Right renal cortex interstitium (tissue), 3 donors: Measurements from ENCODE around the gene VAC14. TPM values are rescaled to one million over a fixed set of nuclear protein-coding genes. Genes with fewer than 3 reads are reported as not detected.
"Not testable (repeated sequence)": the region's sequence is repeated elsewhere in the genome, so short reads cannot be mapped to it uniquely, and the experiment has no call there.

Experiments
- DNase-seq, 3 donors: peaks; one replicate each; pipeline ENCODE4 v3.0.0-alpha.2; 2013; ENCODE audit warnings: low read depth in 3 of 3, low spot score in 2 of 3
- polyA plus RNA-seq, 3 donors: library from polyadenylated mRNA; unstranded; fragments of 120-200 nt; gene quantifications; one replicate each; pipeline ENCODE4 v1.2.1, GENCODE V29; 2013; ENCODE audit not compliant: insufficient read length in 3 of 3

The VAC14 gene
- polyA plus RNA-seq, 3 donors, result 36.1 to 40.2 (median 38.2) TPM

DNA sequence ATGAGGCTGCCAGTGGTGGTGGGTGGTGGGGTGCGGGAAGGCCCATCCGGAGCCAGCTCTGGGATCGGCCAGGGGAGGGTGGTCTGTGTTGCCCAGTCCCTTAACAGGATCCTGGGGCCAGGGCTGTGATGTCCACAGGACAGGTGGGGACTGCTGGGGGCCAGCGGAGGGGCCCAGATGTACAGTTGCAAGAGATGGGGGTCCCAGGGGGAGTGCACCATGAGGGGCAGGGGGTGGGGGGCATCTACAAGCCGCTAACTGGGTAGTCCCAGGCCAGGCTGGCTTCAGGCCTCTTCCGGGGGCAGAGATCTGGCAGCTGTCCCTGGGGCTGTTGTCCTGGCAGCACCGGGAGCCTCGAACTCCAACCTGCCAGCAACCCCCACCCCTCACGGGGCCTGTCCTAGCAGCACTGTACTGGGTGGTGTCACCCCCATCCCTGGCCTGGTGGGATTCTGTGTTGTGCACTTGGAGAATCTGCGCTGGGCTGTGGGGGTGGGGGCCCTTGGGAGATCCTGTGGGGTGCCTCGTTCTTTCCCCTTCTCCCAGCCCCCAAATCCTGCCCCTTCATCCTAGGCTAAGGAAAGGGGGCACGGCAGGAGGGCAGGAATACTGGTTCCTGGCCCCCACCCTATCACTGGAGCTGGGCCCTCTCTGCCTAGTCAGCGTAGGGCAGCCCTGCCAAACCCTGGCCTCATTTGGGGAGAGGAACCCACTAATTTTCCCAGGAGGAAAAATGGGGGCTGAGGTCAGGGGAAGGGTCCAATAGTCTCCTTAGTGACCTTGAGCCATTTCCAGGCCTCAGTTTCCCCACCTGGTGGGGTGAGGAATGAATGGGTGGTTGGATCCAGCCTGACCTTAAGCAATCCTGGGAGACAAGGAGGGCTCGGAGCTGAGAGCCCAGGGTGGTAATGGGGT is 116.6 kb downstream of the VAC14 start:
- DNase-seq, result no peak

DNA sequence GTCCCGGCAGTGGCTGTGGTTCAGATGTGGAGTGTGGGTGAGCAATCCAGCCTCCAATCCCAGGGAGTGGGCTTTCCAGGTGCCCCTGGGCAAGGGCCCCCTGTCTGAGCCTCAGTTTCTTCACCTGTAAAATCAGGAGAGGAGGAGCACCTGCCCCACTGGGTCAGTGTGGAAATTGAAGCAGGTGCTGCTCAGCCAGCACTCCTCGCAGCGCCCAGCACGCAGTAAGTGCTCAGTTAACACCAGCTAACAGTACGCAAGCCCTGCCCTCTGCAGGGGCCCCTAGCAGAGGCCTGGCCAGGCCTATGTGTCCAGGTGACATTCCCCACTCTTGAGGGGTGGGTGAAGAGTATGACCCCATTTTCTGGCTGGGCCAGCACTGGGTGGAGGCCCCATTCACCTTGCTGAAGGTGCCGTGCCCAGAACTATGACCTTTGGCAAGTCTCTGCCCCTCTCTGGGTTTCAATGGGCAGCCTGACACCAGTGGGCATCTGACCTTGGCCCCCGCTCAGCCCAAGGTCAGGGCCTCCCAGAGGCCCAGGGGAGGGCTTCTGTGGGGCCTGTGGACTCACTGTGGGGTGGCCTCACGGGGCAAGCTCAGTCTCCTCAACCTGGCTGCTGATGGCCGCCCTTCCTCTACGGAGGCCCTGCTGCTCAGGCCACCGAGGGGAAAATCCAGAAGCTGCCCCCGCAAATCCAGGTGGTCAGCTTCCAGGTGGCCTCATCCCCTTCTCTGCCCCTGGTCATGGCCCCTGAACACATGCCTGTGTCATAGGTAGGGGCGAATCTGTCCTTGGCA is 117.6 kb downstream of the VAC14 start:
- DNase-seq, result no peak

DNA sequence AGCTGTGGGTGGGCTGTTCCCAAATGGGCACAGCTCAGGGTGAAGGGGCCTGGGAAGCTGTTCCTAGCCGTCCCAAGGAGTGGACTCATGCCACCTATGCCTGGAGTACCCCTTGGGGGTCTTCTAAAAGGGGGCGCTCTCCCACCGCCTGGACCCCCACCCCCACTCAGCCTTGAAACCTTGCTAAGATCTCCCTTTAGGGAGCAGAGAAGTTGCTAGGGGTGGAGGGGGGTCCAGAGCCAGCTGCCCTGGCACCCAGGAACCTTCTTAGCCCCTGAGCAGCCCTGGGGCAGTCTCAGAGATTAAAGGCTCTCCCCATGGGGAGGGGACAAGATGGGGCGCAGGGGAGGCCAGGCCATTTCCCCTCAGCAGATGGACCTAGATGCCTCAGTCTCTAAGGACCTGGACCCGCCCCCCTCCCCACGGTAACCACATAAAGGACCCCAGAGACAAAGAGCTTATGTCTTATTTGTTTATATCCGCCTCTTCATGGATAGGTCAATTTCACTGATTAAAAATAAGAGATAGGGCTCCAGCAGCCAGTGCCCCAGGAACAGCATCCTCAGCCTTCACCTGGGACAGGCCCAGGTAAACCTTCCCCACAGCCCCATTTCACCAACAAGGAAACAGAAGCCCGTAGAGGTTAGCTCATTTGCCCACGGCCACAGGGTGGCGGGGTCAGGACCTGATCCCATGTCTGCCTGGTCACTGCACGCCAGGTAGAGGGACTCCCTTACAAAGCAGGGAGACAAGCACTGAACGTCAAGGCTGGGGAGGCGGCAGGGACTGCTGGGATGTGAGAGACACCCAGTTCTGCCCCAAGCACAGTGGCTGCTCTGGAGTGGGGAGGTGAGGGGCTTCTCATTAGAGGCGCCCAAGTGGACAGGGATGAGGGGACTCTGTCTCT is 118.5 kb downstream of the VAC14 start:
- DNase-seq, result no peak

DNA sequence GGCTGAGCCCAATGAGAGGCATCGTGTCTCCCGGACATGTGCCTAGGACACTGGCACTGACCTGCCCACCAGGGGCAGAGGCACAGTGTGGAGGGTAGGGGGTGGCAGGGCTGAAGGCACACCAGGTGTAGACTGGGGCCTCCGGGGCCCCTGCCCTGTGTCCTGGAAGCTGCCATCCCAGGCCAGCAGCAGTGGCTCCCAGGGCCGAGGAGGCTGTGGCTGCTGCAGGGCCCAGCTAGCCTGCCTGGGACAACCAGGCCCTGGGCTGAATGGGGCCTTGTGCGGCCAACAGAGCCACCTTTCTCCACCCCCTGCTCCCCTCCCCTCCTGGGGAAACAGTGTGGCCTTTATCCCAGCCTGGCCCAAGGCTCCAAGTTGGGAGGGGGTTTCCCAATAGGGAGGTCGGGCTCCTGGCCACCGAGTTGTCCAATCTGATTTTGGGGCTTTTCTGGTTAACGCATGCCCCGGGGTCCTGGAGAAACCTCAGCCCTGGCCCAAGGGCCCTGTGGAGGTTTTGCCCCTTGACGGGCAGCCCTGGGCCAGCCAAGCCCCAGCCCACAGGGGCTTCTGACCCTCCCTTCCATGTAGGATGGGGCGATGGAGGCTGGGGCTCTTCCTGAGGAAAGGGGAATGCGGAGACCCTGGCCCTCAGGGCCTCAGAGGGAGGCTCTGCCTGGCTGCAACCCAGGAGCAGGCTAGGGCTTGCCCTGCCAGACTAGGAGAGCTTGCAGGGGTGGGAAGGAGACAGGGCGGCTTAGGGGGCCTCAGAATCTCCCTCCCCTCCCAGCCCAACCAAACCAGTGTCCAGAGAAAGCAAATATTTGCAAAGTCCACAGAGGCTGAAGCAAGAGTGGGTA is 119.3 kb downstream of the VAC14 start:
- no peak for DNase-seq

DNA sequence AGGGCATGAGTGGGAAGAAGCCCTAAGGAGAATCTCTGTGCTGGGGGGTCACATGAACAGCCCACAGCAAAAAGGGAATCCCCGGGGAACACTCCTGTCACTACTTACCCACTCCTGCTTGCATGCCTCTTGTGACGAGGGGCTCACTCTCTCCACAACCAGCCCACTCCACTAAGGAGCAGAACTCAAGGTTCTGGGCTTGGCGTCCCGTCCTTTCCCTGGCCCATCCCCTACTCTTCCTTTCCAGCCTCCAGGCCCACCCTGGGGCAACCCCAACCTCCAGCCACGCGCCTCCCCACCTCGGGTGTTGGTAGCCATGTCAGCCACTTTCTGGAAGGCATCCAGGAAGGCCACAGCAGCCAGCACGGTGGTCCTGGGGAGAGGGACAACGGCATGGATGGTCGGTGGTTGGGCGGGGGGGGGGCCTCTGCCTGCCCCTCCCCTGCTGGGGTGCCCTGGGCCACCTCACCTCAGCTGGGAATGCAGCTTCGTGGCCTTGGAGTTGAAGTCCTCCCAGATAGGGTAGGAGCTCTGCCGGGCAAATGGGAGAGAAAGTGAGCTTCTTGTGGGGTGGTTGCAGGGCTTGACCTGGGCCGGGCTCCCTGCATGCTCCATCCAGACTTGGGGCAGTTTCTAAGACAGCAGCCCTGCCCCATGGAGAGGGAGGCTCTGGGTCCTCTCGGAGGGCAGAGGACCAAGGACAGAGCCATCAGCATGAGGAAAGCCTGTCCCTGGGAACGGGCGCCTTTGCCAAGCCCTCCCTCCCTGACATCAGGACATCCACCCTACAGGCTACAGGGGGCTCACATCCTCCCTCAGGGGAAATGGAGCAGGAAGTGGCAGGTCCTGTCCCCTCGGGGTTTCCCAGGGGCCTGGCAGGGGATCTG is 120.2 kb downstream of the VAC14 start:
- no peak for DNase-seq

DNA sequence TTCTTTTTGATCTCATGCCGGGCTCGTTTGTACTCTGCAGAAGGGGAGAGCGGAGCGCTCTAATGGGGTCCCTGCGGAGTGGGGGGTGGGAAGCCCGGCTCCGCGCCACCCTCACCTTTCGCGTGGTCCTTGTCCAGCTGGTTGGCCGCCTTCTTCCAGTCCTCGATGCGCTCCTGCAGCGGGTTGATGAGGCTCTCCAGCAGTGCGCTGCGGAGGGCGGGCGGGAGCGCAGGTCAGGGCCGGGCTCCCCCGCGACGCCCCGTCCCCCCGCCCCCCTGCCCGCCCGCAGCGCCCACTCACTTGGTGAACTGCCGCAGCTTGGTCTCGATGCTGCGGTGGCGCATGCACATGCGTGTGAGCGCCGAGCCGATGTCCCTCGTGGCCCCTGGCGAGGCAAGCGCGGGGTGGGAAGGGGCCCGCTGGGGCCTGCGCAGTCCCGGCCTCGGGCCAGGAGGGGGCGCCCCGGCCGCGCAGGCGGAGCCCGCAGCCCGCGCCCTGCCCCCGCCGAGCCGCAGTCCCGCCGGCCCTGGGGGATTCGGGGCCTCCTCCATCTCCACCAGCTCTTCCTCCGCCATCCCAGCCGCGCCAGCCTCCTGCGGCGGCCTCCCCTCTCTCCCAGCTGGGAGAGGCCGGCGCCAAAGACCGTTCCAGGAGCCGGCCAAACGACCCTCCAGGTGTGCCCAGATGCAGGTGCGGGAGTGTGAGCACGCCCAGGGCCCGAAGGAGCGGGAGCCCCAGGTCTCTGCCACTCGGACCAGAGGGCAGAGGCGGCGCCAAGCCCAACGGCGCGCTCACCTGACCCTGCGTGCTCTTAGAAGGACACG is 121.1 kb downstream of the VAC14 start:
- DNase-seq, result no peak

DNA sequence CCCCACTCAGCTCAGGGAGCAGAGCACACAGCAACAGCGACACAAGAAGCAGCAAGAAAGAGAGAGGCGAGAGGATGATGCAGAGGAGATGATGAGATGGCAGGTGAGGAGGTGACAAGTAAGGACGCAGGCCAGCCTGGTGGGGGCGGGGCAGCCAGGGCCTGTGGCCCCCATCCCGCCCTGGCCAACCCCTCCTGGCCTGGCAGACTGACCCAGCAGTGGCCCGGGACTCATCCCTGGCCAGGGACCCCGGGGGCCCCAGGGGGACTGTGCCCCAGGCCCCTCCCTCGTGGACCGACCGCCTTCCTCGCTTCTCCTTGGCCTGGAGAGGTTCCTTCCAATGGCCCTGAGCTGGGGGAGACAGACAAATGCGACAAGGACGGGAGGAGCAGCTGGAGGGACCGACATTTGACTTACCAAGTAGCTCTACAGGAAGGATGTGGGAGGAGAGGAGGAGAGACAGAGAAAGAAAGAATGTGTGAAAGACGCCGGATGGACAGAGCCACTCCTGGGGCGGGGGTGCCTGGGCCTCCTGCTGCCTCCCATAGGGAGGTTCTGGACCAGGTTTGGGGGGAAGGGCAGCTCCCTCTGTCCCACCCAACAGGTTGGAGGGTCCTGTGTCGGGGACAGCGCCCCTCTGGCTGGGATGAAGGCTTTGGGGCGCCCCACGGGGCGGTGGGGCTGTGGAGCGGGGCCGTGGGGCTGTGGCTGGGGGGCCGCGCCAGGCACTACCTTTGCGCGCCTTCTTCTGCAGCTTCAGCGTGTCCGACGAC is 121.9 kb downstream of the VAC14 start:
- no peak for DNase-seq

DNA sequence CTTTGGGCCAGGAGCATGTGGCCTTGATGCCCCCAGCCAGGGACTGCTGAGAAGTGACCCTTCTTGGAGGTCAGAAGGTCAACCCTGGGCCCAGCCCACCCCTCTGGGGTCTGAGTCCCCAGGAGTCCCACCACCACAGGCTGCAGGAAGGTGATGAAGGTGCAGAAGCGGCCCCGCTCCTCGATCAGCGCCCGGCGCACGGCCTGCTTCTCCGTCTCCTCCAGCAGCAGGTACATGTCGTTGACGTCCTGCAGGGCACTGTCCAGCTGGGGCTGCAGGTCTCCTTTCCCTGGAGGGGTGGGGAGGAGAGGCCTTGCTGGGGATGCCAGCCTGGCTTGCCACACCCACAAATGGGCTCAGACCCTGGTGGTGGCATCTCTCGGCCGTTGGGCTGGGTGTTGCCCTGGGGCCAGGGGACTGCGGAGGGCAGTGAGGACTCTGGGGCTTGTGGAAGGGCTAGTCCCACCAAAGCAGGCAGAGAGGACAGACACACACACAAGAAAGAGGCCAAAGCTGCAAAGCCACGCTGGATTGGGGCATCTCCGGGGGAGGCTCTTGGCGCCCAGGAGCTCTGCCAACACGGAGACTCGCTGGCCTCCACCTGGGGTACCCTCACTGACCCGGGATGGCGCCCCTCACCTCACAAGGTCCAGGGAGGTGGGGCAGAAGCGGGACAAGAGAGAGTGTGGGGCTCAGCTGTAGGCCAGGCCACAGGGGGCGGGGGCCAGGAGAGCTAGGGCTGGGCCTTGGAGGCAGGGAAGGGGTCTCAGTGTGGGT is 122.6 kb downstream of the VAC14 start:
- no peak for DNase-seq

DNA sequence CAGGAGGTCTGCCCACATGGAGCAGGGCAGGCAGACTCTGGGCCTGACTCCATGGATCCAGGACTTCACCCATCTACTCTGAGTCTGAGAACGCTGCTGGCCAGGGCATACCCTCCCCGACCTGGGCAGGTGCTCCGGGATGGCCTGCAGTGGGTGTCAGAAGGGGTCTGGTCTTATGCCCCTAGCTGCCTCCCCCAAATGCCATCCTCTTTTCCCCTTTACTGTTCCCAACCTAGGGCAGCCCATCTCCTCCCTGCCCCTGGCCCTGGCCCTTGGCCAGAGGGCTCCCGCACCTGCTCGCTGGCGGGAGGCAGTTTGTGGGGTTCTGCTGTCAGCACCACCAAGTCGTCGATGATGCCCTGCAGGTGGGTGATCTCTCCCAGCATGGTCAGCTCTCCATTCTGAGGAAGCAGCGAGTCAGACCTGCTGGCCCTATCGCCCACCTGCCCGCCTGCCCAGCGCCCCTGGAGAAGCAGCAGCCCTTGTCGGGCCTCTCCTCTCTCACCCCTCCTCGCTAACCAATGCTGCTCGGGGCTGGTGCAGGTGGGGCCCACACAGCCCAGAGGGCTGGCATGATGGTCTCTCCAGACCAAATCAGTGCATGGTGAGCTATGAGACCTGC is 123.3 kb downstream of the VAC14 start:
- DNase-seq, result no peak

DNA sequence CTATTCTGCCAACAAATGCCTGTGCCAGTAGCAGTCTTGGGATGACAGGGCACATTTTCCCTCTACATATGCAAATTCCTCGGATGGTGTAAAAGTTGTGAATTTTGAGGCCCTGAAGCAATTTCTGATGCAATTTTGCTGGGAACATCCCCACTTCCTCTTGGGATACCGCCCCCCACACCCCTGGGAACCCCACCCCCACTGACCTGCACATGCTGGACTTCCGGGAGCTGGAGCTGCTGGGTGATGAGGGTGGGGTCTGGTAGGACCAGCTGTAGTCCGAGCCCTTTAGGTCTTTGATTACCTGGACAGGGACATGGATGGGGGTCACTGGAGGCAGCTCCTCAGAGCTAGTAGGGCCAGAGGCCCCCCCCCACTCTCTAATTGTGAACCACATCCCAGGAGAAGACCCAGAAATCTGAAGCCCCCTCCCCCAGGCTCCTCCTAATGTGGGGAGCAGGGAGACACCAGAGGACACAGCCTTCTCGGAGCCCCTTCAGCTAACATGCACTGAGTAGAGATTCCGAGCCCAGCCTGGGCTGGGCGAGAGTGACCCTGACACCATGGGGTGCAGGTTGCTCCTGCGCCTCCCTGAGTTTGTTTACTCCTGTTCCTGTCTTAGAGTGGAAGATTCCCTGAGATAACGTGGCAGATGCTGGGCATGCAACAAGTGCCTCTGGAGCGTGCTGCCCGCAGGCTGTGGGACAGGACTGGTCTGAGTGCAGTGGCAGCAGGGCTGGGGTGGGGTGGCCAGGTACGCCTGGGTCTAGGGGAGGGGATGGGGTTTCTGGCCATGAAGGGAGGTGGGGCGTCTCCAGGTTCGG is 124.1 kb downstream of the VAC14 start:
- no peak for DNase-seq

DNA sequence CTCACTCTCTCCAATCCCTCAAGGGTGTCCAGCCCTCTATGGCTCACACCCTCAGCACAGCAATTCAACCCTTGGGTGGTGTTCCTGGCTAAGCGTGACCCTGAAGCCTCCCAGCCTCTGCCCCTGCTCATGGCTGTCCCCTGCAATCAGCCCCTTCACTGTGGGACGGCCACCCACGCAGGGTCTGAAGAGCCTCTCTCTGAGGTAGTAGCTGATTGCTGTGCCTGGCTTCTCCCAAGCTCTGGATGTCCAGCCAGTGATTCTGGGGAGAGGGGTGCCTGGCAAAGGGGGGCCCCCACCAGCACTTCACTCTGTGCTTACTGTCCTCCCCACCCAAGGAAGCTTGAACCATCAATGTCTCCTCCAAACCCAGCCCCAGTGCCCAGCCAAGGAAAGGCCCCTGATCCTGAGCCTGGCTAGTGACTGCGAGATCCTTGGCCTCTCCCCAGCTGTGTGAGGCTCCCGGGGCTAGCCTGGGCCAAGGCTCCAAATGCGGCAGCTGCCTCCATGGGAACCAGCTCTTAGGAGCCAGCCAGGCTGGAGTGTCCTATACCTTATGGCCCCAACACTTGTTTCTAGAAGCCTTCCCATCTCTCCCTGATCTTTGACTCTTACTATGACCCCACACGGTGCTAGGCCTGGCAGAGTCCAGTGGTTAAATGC is 125.0 kb downstream of the VAC14 start:
- DNase-seq, result no peak

DNA sequence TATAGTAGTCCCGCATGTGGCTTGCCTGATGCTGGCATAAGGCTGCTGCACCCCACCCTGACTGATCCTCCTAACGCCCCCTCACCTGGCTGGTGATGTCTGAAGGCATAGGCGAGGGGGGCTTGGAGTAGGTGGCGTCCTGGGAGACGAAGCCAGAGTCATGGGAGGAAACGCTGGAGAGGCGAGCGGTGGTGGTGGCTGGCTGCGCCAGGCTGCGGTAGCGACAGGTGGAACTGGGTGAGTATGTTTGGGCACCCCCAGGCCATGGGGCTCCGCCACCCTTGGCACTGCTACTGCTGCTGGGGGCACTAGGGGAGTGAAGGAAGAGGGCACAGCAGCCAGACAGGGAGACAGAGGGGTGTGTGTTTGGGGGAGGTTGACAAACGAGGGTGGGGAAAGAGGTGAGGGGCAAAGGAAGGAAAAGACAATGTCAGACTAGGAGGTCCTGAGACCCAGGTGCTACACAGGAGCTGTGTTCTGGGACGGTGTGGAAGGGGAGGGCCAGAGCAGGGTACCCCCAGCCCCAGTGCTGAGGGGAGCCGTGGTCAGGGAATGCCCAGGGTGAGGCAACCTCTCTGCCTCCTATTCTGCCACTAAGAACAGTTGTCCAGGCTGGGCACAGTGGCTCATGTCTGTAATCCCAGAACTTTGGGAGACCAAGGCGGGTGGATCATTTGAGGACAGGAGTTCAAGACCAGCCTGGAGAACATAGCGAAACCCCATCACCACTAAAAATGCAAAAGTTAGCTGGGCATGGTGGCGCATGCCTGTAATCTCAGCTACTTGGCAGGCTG is 126.5 kb downstream of the VAC14 start:
- DNase-seq, result no peak

DNA sequence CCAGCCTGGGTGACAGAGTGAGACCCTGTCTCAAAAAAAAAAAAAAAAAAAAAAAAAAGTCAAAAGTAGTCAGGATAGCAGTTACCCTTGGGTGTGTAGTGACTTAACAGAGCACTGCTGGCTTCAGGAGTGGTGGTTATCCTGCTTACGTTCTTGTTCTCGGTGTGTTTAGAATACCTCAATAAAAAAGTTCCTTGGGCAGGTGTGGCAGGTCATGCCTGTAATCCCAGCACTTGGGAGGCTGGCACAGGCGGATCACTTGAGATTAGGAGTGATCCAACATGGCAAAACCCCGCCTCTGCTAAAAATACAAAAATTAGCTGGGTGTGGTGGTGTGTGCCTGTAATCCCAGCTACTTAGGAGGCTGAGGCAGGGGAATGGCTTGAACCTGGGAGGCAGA is 130.0 kb downstream of the VAC14 start:
- not testable (repeated sequence) for DNase-seq

DNA sequence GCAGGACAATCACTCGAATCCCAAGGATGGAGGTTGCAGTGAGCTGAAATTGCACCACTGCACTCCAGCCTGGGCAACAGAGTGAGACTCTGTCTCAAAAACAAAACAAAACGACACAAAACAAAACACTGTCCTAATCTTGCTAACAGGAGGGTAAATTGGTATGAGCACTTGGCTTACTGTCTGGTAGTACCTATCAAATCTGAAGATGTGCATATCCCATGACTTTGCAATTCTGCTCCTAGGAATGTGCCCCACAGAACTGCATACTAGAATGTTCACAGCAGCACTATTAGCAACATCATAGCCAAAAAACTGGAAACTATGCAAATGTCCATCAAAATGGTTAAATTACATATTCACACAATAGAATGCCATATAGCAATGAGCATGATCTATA is 130.8 kb downstream of the VAC14 start:
- DNase-seq, result no peak
